Esophagus (tissue), 2 donors: ENCODE data around the gene HSD11B2. TPM values are rescaled to one million over a fixed set of nuclear protein-coding genes. Genes with fewer than 3 reads are reported as not detected.
A peak's percentile ranks its signal among the peaks of the same experiment; 100 is the strongest.

Experiments
- H3K27ac ChIP-seq, 2 donors: one replicate each; pipeline ENCODE4 v1.5.1; 2013; ENCODE audit warnings: low read depth in 2 of 2, mild to moderate bottlenecking in 2 of 2, inconsistent platforms in 1 of 2, low read length in 1 of 2, moderate library complexity in 1 of 2
- H3K27me3 ChIP-seq, 2 donors: one replicate each; pipeline ENCODE4 v1.6.1; 2013; ENCODE audit warnings: low read length in 2 of 2, control low read depth in 1 of 2, mild to moderate bottlenecking in 1 of 2; ENCODE audit not compliant: insufficient read depth in 2 of 2, control insufficient read depth in 1 of 2
- H3K36me3 ChIP-seq, 2 donors: one replicate each; pipeline ENCODE4 v1.6.1; 2013; ENCODE audit warnings: low read length in 1 of 2; ENCODE audit not compliant: control insufficient read depth in 2 of 2, insufficient read depth in 2 of 2
- H3K4me1 ChIP-seq, 2 donors: one replicate each; pipeline ENCODE4 v1.6.1; 2013; ENCODE audit warnings: low read length in 1 of 2; ENCODE audit not compliant: control insufficient read depth in 2 of 2, insufficient read depth in 2 of 2
- H3K4me3 ChIP-seq, 2 donors: one replicate each; pipeline ENCODE4 v1.5.1; 2013; ENCODE audit warnings: low read length in 2 of 2, mild to moderate bottlenecking in 2 of 2, low read depth in 1 of 2, moderate library complexity in 1 of 2
- H3K9me3 ChIP-seq, 2 donors: one replicate each; pipeline ENCODE4 v1.6.1; 2013; ENCODE audit warnings: mild to moderate bottlenecking in 2 of 2, low read depth in 1 of 2, low read length in 1 of 2, moderate library complexity in 1 of 2; ENCODE audit not compliant: control insufficient read depth in 2 of 2, insufficient read depth in 1 of 2
- WGBS, 2 donors: extraction: QIAGEN DNeasy Blood & Tissue Kit; methylation state at CpG; one replicate each; pipeline ENCODE4 v1.1.7; 2013; 5-methylcytosine and 5-hydroxymethylcytosine counted together
- polyA plus RNA-seq, 2 donors: library from polyadenylated mRNA; stranded (reverse); fragments of 200-250 nt; gene quantifications; one replicate each; pipeline ENCODE4 v1.2.3, GENCODE V29; 2013
- donor health status: healthy with polysubstance abuse.
- donor health status: Bipolar disorder and iron deficiency.

Gene HSD11B2
- polyA plus RNA-seq, 2 donors = 10.7 to 15.2 TPM

GRCh38 chr16:67463059-67463458, 32.1 kb downstream of the HSD11B2 start:
- no peaks in the 10 kb centered on the region for H3K27me3 ChIP-seq
- H3K36me3 ChIP-seq = peaks cover 0 to 4% of the 10 kb centered on the region in 2 donors
- peak overlapping the region; percentile 26 to 92 for H3K27ac ChIP-seq
- WGBS, 2 donors = 59 to 71% methylated on average over 5 of the region's 5 CpGs
- peaks cover 32 to 63% of the 10 kb centered on the region in 2 donors for H3K4me1 ChIP-seq
- H3K4me3 ChIP-seq = no peak overlapping the region
- no peaks in the 10 kb centered on the region for H3K9me3 ChIP-seq

DNA sequence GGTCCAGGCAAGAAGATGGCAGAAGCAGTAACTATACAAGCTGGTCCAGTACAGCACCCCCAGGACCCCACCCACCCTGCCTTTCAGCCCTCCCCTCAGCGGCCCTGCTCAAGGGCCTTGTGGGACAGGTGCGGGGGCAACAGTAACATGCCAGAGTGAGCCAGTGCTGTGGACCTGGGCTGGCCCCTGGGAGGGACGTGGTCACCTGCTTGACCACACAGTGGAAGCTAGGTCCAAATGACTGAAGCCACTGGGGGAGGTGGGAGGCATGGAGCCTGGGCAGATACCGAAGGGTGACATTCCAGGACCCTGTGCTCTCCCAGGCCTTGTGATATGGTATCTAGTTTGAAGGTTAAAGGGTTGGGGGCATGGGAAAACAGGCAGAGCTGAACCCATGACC, 32.8 kb downstream of the HSD11B2 start:
- Histone ChIP-seq H3K4me1 (peaks cover 30 to 57% of the 10 kb centered on the region in 2 donors), H3K27ac (no peak overlapping the region), H3K36me3 (peaks cover 0 to 4% of the 10 kb centered on the region in 2 donors), H3K27me3 (no peaks in the 10 kb centered on the region), H3K9me3 (no peaks in the 10 kb centered on the region), H3K4me3 (no peak overlapping the region)
- WGBS, 2 donors = 91 to 100% methylated on average over 4 of the region's 4 CpGs

DNA sequence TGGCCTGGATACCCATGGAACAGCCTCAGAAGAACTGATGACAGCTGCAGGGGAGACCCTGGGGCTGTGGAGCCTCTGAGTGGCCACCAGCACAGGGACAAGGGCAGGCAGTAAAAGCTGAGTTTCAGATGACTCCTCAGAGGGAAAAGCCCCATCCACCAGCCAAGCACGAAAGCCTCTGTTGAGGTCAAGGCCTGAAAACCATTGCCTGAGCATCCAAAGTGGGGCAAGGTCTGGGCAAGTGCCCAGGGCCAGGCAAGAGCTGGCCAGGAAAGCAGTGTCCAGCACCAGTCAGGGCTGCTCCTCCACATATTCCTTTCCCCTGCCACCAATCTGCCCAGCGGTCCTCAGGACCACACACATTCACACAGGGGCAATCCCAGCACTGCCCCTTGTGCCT, 33.6 kb downstream of the HSD11B2 start:
- H3K4me3 ChIP-seq = no peak overlapping the region
- H3K36me3 ChIP-seq = peaks cover 0 to 4% of the 10 kb centered on the region in 2 donors
- peaks cover 26 to 48% of the 10 kb centered on the region in 2 donors for H3K4me1 ChIP-seq
- no peaks in the 10 kb centered on the region for H3K9me3 ChIP-seq
- H3K27me3 ChIP-seq = no peaks in the 10 kb centered on the region
- 92 to 93% methylated on average over 2 of the region's 2 CpGs for WGBS, 2 donors
- H3K27ac ChIP-seq = peak overlapping the region in 1 of 2 donors; percentile 19

- H3K36me3 ChIP-seq = peaks cover 0 to 4% of the 10 kb centered on the region in 2 donors
- peaks cover 16 to 28% of the 10 kb centered on the region in 2 donors for H3K4me1 ChIP-seq
- no peaks in the 10 kb centered on the region for H3K27me3 ChIP-seq
- no peaks in the 10 kb centered on the region for H3K9me3 ChIP-seq
- no peak overlapping the region for H3K27ac ChIP-seq
- H3K4me3 ChIP-seq = no peak overlapping the region
- 75 to 76% methylated on average over 6 of the region's 6 CpGs for WGBS, 2 donors
Measured at GRCh38 chr16:67466581-67466980, 35.7 kb downstream of the HSD11B2 start.

DNA sequence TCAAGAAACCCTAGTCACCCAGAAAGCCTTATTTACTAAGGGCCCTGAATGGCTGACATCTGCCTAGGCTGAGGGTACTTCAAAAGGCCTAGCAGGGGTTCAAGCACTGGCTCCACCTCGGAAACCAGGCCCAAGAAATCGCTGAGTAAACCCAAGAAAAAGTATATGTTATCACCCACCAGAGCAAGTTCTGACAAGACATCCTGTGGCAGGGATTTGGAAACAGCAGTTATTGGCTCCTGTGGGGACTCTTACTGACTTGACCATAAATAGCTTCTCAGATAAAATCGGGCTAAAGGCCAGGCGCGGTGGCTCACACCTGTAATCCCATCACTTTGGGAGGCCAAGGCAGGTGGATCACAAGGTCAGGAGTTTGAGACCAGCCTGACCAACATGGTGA, 37.8 kb downstream of the HSD11B2 start:
- WGBS, 2 donors = 56 to 69% methylated on average over 5 of the region's 5 CpGs
- Histone ChIP-seq H3K4me1 (peaks cover 15 to 16% of the 10 kb centered on the region in 2 donors), H3K9me3 (no peaks in the 10 kb centered on the region), H3K36me3 (peaks cover 0 to 3% of the 10 kb centered on the region in 2 donors), H3K4me3 (no peak overlapping the region), H3K27ac (peak overlapping the region in 1 of 2 donors; percentile 58), H3K27me3 (no peaks in the 10 kb centered on the region)

- H3K36me3 ChIP-seq = peaks cover 0 to 2% of the 10 kb centered on the region in 2 donors
- no peaks in the 10 kb centered on the region for H3K9me3 ChIP-seq
- 52 to 63% methylated on average over 7 of the region's 7 CpGs for WGBS, 2 donors
- H3K27me3 ChIP-seq = no peaks in the 10 kb centered on the region
- H3K4me3 ChIP-seq = no peak overlapping the region
- H3K27ac ChIP-seq = no peak overlapping the region
- H3K4me1 ChIP-seq = peaks cover 10 to 11% of the 10 kb centered on the region in 2 donors
Measured at GRCh38 chr16:67470359-67470758, 39.4 kb downstream of the HSD11B2 start.

DNA sequence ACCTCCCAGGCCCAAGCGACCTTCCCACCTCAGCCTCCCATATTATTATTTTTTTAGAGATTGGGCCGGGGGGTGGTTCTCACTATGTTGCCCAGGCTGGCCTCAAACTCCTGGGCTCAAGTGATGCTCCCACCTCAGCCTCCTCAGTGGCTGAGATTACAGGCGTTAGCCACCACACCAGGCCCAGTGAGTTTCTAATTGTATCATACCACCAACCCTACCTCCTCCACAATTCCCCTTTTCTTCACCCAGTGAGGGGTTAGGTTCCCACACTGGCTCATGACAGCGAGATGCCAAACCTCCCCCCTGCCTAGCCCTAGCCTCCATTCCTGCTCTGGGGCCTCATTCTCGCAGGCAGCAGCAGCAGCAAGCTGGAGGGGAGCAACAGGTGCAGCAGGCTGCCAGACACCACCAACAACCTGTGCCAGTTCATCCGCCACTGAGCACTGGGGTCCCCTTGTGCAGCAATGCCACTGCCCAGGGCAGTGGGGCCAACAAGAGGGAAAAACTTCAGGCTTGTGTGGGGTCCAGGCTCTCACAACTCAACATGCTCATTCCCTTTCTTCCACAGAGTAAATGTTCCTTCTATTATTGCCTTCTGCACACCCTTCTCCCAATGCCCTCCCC, 41.0 kb downstream of the HSD11B2 start:
- no peaks in the 10 kb centered on the region for H3K27me3 ChIP-seq
- no peak overlapping the region for H3K4me3 ChIP-seq
- WGBS, 2 donors = 90 to 92% methylated on average over 6 of the region's 6 CpGs
- H3K9me3 ChIP-seq = no peaks in the 10 kb centered on the region
- H3K36me3 ChIP-seq = no peaks in the 10 kb centered on the region
- peak overlapping the region in 1 of 2 donors; percentile 9 for H3K27ac ChIP-seq
- H3K4me1 ChIP-seq = peaks cover 5 to 7% of the 10 kb centered on the region in 2 donors

- WGBS, 2 donors = 90 to 91% methylated on average over 11 of the region's 11 CpGs
Measured at GRCh38 chr16:67474551-67475455, 43.9 kb downstream of the HSD11B2 start.

GRCh38 chr16:67477960-67478554, 47.1 kb downstream of the HSD11B2 start:
- no peaks in the 10 kb centered on the region for H3K36me3 ChIP-seq
- no peak overlapping the region for H3K27ac ChIP-seq
- H3K9me3 ChIP-seq = no peaks in the 10 kb centered on the region
- 78 to 79% methylated on average over 8 of the region's 8 CpGs for WGBS, 2 donors
- H3K4me3 ChIP-seq = no peak overlapping the region
- peaks cover 5 to 9% of the 10 kb centered on the region in 2 donors for H3K4me1 ChIP-seq
- no peaks in the 10 kb centered on the region for H3K27me3 ChIP-seq

More at GRCh38 chr16:67474551-67475455, 43.9 kb downstream of the HSD11B2 start:
- peaks cover 7 to 9% of the 10 kb centered on the region in 2 donors for H3K4me1 ChIP-seq
- H3K4me3 ChIP-seq = no peak overlapping the region
- H3K27ac ChIP-seq = no peak overlapping the region
- no peaks in the 10 kb centered on the region for H3K36me3 ChIP-seq
- no peaks in the 10 kb centered on the region for H3K27me3 ChIP-seq
- no peaks in the 10 kb centered on the region for H3K9me3 ChIP-seq
